Erythroblast (primary cell): ENCODE data around the gene MB.

Source experiments
- GATA1 ChIP-seq: IDR thresholded peaks from 2 replicates; pipeline ENCODE4 v1.6.1; 2011; ENCODE audit warnings: low read depth, mild to moderate bottlenecking, control low read depth, low read length, moderate library complexity
- POLR2A ChIP-seq: IDR thresholded peaks from 2 replicates; pipeline ENCODE4 v1.6.1; 2011; ENCODE audit warnings: mild to moderate bottlenecking, low read length

DNA sequence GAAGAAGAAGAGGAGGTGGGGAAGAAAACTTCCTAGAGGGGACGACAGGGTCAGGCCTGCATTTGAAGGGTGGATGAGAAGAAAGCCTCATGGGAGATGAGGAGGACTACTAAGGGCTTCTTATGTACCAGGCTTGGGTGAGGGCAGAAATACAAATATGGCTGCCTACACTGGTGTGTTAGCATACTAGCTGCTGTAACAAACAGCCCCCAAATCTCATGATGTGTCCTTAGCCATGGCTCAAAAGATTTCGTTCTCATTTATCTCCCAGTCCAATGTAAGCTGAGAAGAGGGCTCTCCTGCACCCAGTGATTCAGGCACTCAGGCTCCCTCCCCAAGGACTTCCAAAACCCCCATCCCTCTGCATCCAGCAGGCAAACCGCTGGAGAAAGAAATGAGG, 11.6 kb upstream of the MB start:
- no peak for TF ChIP-seq POLR2A
- TF ChIP-seq GATA1: no peak
